Liver (tissue), 3 donors: ENCODE measurements around the gene CREM.
A peak's percentile ranks its signal among the peaks of the same experiment; 100 is the strongest.

ENCODE experiments used
- CTCF ChIP-seq: fragments of 150-350 bp; IDR thresholded peaks from 2 replicates; pipeline ENCODE4 v1.5.1; 2017; ENCODE audit warnings: improper control_type of control experiment, low read depth, low read length; ENCODE audit not compliant: missing input control
- FOXA1 ChIP-seq: IDR thresholded peaks from 2 replicates; pipeline ENCODE4 v1.6.1; 2016; ENCODE audit warnings: antibody characterized with exemption
- MAX ChIP-seq: IDR thresholded peaks from 2 replicates; pipeline ENCODE4 v1.6.1; 2016; ENCODE audit warnings: antibody characterized with exemption
- RAD21 ChIP-seq, 2 donors: IDR thresholded peaks; 2 replicates each; pipeline ENCODE4 v1.6.1; 2016; ENCODE audit warnings: antibody characterized with exemption in 2 of 2, mild to moderate bottlenecking in 2 of 2
- REST ChIP-seq: IDR thresholded peaks from 2 replicates; pipeline ENCODE4 v1.6.1; 2016; ENCODE audit warnings: antibody characterized with exemption, mild to moderate bottlenecking
- RXRA ChIP-seq, 2 donors: IDR thresholded peaks; 2 replicates each; pipeline ENCODE4 v1.6.1; 2017 to 2018; ENCODE audit warnings: antibody characterized with exemption in 2 of 2, mild to moderate bottlenecking in 1 of 2
- YY1 ChIP-seq: IDR thresholded peaks from 2 replicates; pipeline ENCODE4 v1.6.1; 2016; ENCODE audit warnings: antibody characterized with exemption, mild to moderate bottlenecking
- ZBTB33 ChIP-seq: IDR thresholded peaks from 2 replicates; pipeline ENCODE4 v1.6.1; 2016; ENCODE audit warnings: antibody characterized with exemption
- donor health status: healthy.
- donor health status: healthy.

GRCh38 chr10:35211390-35211789, 84.7 kb downstream of the CREM start:
- no peak for TF ChIP-seq MAX
- TF ChIP-seq YY1 = peak; percentile 18
- no peak for TF ChIP-seq CTCF
- no peak for TF ChIP-seq REST
- no peak for TF ChIP-seq RAD21 (IDR thresholded peaks at IDR 0.05)
- no peak for TF ChIP-seq ZBTB33
- no peak for TF ChIP-seq FOXA1
- TF ChIP-seq RXRA (IDR thresholded peaks at IDR 0.05) = no peak
